CD8-positive, alpha-beta memory T cell (primary cell): Measurements from ENCODE around the gene PREX1. TPM values are rescaled to one million over a fixed set of nuclear protein-coding genes. Genes with fewer than 3 reads are reported as not detected.
A peak's percentile ranks its signal among the peaks of the same experiment; 100 is the strongest.

Source experiments
- CTCF ChIA-PET: fragments of 350-600 bp; sonication (Branson Sonifier 250); formaldehyde crosslinking; loops from one replicate; lab custom pipeline; 2021; ENCODE audit warnings: antibody characterized with exemption; lab: Charles Lee
- POLR2A ChIA-PET: fragments of 350-600 bp; sonication (Branson Sonifier 250); formaldehyde crosslinking; loops from one replicate; lab custom pipeline; 2021; ENCODE audit warnings: antibody characterized with exemption; lab: Charles Lee
- DNase-seq, 5 donors: peaks; one replicate each; pipeline versions ENCODE4 v3.0.0 to v3.0.0-alpha.2; 2020 to 2022; ENCODE audit warnings: mixed read lengths in 1 of 5
- H3K27ac ChIP-seq: one replicate; pipeline ENCODE4 v1.7.0; 2013; ENCODE audit warnings: low read depth, mild to moderate bottlenecking, low read length, moderate library complexity
- H3K27me3 ChIP-seq: 2 replicates; pipeline ENCODE4 v1.7.0; 2013; ENCODE audit warnings: low read length, mild to moderate bottlenecking; ENCODE audit not compliant: insufficient read depth, poor library complexity, severe bottlenecking
- H3K36me3 ChIP-seq: 2 replicates; pipeline ENCODE4 v1.7.0; 2013; ENCODE audit warnings: mild to moderate bottlenecking, low read length, moderate library complexity; ENCODE audit not compliant: insufficient read depth
- H3K4me1 ChIP-seq: 2 replicates; pipeline ENCODE4 v1.7.0; 2013; ENCODE audit warnings: mild to moderate bottlenecking, low read length, moderate library complexity; ENCODE audit not compliant: insufficient read depth
- H3K4me3 ChIP-seq: 2 replicates; pipeline ENCODE4 v1.7.0; 2013; ENCODE audit warnings: mild to moderate bottlenecking, low read length
- H3K9me3 ChIP-seq: 2 replicates; pipeline ENCODE4 v1.7.0; 2013; ENCODE audit warnings: mild to moderate bottlenecking, low read length
- H3K27ac Mint-ChIP-seq, 8 donors: one replicate each; pipeline ENCODE4 v1.8.0; 2020 to 2021; ENCODE audit warnings: mixed read lengths in 8 of 8, mild to moderate bottlenecking in 6 of 8, inconsistent platforms in 3 of 8, moderate library complexity in 3 of 8
- H3K27me3 Mint-ChIP-seq, 2 donors: one replicate each; pipeline ENCODE4 v1.8.0; 2020 to 2021; ENCODE audit warnings: mixed read lengths in 2 of 2, mild to moderate bottlenecking in 1 of 2, moderate library complexity in 1 of 2
- H3K36me3 Mint-ChIP-seq, 3 donors: one replicate each; pipeline ENCODE4 v1.8.0; 2020 to 2021; ENCODE audit warnings: mixed read lengths in 3 of 3, inconsistent platforms in 1 of 3, mild to moderate bottlenecking in 1 of 3
- H3K4me1 Mint-ChIP-seq, 3 donors: one replicate each; pipeline ENCODE4 v1.8.0; 2020 to 2021; ENCODE audit warnings: mixed read lengths in 3 of 3, inconsistent platforms in 1 of 3, mild to moderate bottlenecking in 1 of 3
- H3K4me3 Mint-ChIP-seq, 7 donors: one replicate each; pipeline ENCODE4 v1.8.0; 2020 to 2021; ENCODE audit warnings: mixed read lengths in 7 of 7, mild to moderate bottlenecking in 6 of 7, moderate library complexity in 4 of 7, inconsistent platforms in 2 of 7
- H3K9me3 Mint-ChIP-seq, 5 donors: one replicate each; pipeline ENCODE4 v1.8.0; 2020 to 2022; ENCODE audit warnings: mixed read lengths in 5 of 5, mild to moderate bottlenecking in 3 of 5, moderate library complexity in 2 of 5, inconsistent platforms in 1 of 5
- polyA plus RNA-seq: library from polyadenylated mRNA; unstranded; fragments of 300-500 nt; fragmentation: Illumina TruSeq; gene quantifications from one replicate; pipeline ENCODE4 v1.2.3, GENCODE V29; 2021
- total RNA-seq, 2 experiments: library from RNA; stranded (reverse); gene quantifications; one replicate each; pipeline ENCODE4 v1.2.3, GENCODE V29; 2021

PREX1 gene
- total and polyA plus RNA-seq, 3 experiments from 2014 or later, result 89.5 to 90.5 (median 90.0) TPM

- Mint-ChIP-seq H3K27ac (peak overlapping the region in 7 of 8 donors; percentile 32 to 78 (median 66)), H3K9me3 (peaks cover 0 to 10% (median 5%) of the 10 kb centered on the region in 5 donors), H3K36me3 (peaks cover 24 to 70% (median 32%) of the 10 kb centered on the region in 3 donors), H3K4me3 (peak overlapping the region in 2 of 7 donors; percentile 14 to 45), H3K4me1 (peaks cover 84 to 96% (median 94%) of the 10 kb centered on the region in 3 donors), H3K27me3 (peaks cover 0 to 3% of the 10 kb centered on the region in 2 donors)
- H3K9me3 ChIP-seq, result peaks cover 5% of the 10 kb centered on the region
- peaks cover 44% of the 10 kb centered on the region for H3K4me1 ChIP-seq
- H3K4me3 ChIP-seq, result no peak overlapping the region
- POLR2A ChIA-PET, result interaction anchor here (0.7 kb wide), 1 partner anchor 9 kb away, joined by 3 read pairs; no protein-coding TSS in a partner anchor
- no peak overlapping the region for H3K27ac ChIP-seq
- CTCF ChIA-PET, result interaction anchor here (0.9 kb wide), 1 partner anchor 148 kb away, joined by 3 read pairs; no protein-coding TSS in a partner anchor
- no peaks in the 10 kb centered on the region for H3K27me3 ChIP-seq
- H3K36me3 ChIP-seq, result no peaks in the 10 kb centered on the region
- DNase-seq, result no peak
These were observed 22.1 kb downstream of the PREX1 start for GRCh38 chr20:48805716-48806115.

- Histone ChIP-seq H3K27ac (no peak overlapping the region), H3K4me1 (peaks cover 44% of the 10 kb centered on the region), H3K27me3 (no peaks in the 10 kb centered on the region), H3K4me3 (no peak overlapping the region), H3K9me3 (peaks cover 5% of the 10 kb centered on the region), H3K36me3 (no peaks in the 10 kb centered on the region)
- peaks cover 0 to 10% (median 5%) of the 10 kb centered on the region in 5 donors for H3K9me3 Mint-ChIP-seq
- H3K36me3 Mint-ChIP-seq, result peaks cover 24 to 74% (median 32%) of the 10 kb centered on the region in 3 donors
- peak in 1 of 5 donors; percentile 22 for DNase-seq
- H3K27me3 Mint-ChIP-seq, result peaks cover 0 to 3% of the 10 kb centered on the region in 2 donors
- ChIA-PET POLR2A (interaction anchor here (0.6 kb wide), 1 partner anchor 63 kb away, joined by 3 read pairs; no protein-coding TSS in a partner anchor), CTCF (interaction anchor here (0.9 kb wide), 1 partner anchor 148 kb away, joined by 3 read pairs; no protein-coding TSS in a partner anchor)
- H3K4me3 Mint-ChIP-seq, result peak overlapping the region in 2 of 7 donors; percentile 10 to 61
- peak overlapping the region in 7 of 8 donors; percentile 27 to 84 (median 68) for H3K27ac Mint-ChIP-seq
- peaks cover 88 to 100% (median 98%) of the 10 kb centered on the region in 3 donors for H3K4me1 Mint-ChIP-seq
These were observed 22.5 kb downstream of the PREX1 start for GRCh38 chr20:48805286-48805685.

- peaks cover 5% of the 10 kb centered on the region for H3K9me3 ChIP-seq
- CTCF ChIA-PET, result no interaction called here
- POLR2A ChIA-PET, result interaction anchor here (0.6 kb wide), 1 partner anchor 64 kb away, joined by 3 read pairs; no protein-coding TSS in a partner anchor
- H3K36me3 Mint-ChIP-seq, result peaks cover 24 to 74% (median 32%) of the 10 kb centered on the region in 3 donors
- H3K27ac ChIP-seq, result no peak overlapping the region
- H3K4me1 Mint-ChIP-seq, result peaks cover 87 to 100% (median 98%) of the 10 kb centered on the region in 3 donors
- peak overlapping the region; percentile 43 to 99 (median 76) for H3K27ac Mint-ChIP-seq
- H3K4me3 ChIP-seq, result no peak overlapping the region
- H3K27me3 ChIP-seq, result no peaks in the 10 kb centered on the region
- H3K4me3 Mint-ChIP-seq, result peak overlapping the region in 2 of 7 donors; percentile 47 to 61
- peaks cover 45% of the 10 kb centered on the region for H3K4me1 ChIP-seq
- peaks cover 0 to 10% (median 5%) of the 10 kb centered on the region in 5 donors for H3K9me3 Mint-ChIP-seq
- H3K36me3 ChIP-seq, result no peaks in the 10 kb centered on the region
- peaks cover 0 to 3% of the 10 kb centered on the region in 2 donors for H3K27me3 Mint-ChIP-seq
- DNase-seq, result peak in 1 of 5 donors; percentile 39
These were observed 23.4 kb downstream of the PREX1 start for GRCh38 chr20:48804300-48804980.

DNA sequence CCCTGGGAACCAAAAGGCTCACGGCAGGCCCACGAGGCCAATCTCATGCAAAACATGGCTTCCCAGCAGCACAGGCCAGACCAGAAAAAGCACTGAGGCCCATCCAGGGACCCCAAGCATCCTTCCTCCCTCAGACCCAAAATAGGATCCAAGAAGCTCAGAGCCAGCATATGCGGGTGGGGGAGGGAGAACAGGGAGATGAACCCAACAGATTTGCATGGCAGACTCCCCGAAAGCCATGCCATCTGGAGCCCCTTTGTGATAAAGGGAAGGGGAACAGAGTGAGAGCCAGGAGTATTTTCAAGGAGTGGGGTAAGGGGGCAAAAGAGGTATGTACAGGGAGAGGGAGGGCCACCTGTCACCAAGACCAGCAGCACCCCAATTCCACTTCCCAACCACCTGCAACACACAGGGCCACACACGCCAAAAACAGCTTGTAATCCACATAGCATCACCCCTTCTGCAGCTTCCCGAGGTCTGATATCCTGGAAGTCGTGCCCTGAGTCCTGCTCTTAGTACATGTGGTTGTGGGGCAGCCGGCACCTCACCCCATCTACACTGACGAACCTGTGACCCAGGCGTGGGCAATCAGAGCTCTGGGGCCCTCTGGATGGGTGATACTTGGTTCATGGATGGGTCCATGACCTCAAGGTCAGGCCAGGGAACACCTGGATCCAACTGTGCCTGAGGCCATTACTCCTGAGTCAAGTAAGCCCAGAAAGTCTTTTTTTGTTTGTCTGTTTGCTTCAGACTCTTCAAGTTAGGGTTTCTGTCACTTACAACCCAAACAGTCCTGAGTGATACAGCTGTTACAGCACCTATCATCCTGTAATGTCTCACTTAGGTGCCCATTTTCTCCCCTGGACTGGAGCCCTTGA, 24.4 kb downstream of the PREX1 start:
- Histone ChIP-seq H3K27me3 (no peaks in the 10 kb centered on the region), H3K27ac (no peak overlapping the region), H3K36me3 (no peaks in the 10 kb centered on the region), H3K4me1 (peaks cover 46% of the 10 kb centered on the region), H3K9me3 (peaks cover 5% of the 10 kb centered on the region), H3K4me3 (no peak overlapping the region)
- POLR2A ChIA-PET, result no interaction called here
- H3K9me3 Mint-ChIP-seq, result peaks cover 0 to 7% (median 5%) of the 10 kb centered on the region in 5 donors
- H3K36me3 Mint-ChIP-seq, result peaks cover 20 to 66% (median 26%) of the 10 kb centered on the region in 3 donors
- peak in 1 of 5 donors; percentile 12 for DNase-seq
- H3K27me3 Mint-ChIP-seq, result peaks cover 0 to 3% of the 10 kb centered on the region in 2 donors
- CTCF ChIA-PET, result interaction anchor here (1.2 kb wide), 1 partner anchor 146 kb away, joined by 3 read pairs; no protein-coding TSS in a partner anchor
- H3K4me1 Mint-ChIP-seq, result peaks cover 87 to 100% (median 98%) of the 10 kb centered on the region in 3 donors
- peak overlapping the region in 1 of 7 donors; percentile 72 for H3K4me3 Mint-ChIP-seq
- peak overlapping the region in 6 of 8 donors; percentile 33 to 87 (median 63) for H3K27ac Mint-ChIP-seq

GRCh38 chr20:48802647-48803046, 25.2 kb downstream of the PREX1 start:
- no peak overlapping the region for H3K4me3 ChIP-seq
- H3K4me1 ChIP-seq, result peaks cover 53% of the 10 kb centered on the region
- no peak for DNase-seq
- peaks cover 90 to 100% (median 100%) of the 10 kb centered on the region in 3 donors for H3K4me1 Mint-ChIP-seq
- H3K27me3 ChIP-seq, result no peaks in the 10 kb centered on the region
- peaks cover 0 to 5% of the 10 kb centered on the region in 2 donors for H3K27me3 Mint-ChIP-seq
- peaks cover 5% of the 10 kb centered on the region for H3K9me3 ChIP-seq
- POLR2A ChIA-PET, result no interaction called here
- no peaks in the 10 kb centered on the region for H3K36me3 ChIP-seq
- H3K36me3 Mint-ChIP-seq, result peaks cover 20 to 64% (median 24%) of the 10 kb centered on the region in 3 donors
- peak overlapping the region in 3 of 7 donors; percentile 19 to 60 (median 40) for H3K4me3 Mint-ChIP-seq
- H3K9me3 Mint-ChIP-seq, result peaks cover 0 to 7% (median 5%) of the 10 kb centered on the region in 5 donors
- CTCF ChIA-PET, result interaction anchor here (1.2 kb wide), 1 partner anchor 145 kb away, joined by 3 read pairs; no protein-coding TSS in a partner anchor
- peak overlapping the region in 7 of 8 donors; percentile 43 to 92 (median 83) for H3K27ac Mint-ChIP-seq
- H3K27ac ChIP-seq, result no peak overlapping the region

DNA sequence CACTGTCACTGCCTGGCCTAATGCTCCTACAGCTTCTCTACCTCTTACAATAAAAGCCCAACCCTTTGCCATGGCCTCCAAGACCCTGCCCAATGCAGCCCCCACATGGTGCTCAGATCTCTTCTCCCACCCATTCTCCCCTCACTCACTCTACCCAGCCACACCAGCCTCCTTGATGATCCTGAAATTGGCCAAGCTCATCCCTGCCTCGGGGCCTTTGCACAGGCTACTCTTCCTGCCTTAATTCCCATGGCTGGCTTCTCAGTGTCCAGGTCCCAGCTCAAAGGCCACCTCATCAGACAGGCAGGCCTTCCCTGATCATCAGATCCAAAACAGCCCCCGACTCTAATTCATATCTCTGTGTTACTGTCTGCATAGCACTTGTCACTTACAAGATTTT, 25.6 kb downstream of the PREX1 start:
- peaks cover 18 to 60% (median 20%) of the 10 kb centered on the region in 3 donors for H3K36me3 Mint-ChIP-seq
- H3K27me3 ChIP-seq, result no peaks in the 10 kb centered on the region
- no peak overlapping the region for H3K4me3 ChIP-seq
- H3K4me1 Mint-ChIP-seq, result peaks cover 90 to 100% (median 100%) of the 10 kb centered on the region in 3 donors
- H3K9me3 ChIP-seq, result peaks cover 2% of the 10 kb centered on the region
- H3K36me3 ChIP-seq, result no peaks in the 10 kb centered on the region
- H3K9me3 Mint-ChIP-seq, result peaks cover 0 to 6% (median 2%) of the 10 kb centered on the region in 5 donors
- ChIA-PET CTCF (interaction anchor here (0.6 to 1.2 kb wide), 2 partner anchors 51 to 145 kb away, joined by 3 read pairs; no protein-coding TSS in a partner anchor), POLR2A (no interaction called here)
- no peak for DNase-seq
- H3K27ac Mint-ChIP-seq, result peak overlapping the region; percentile 28 to 92 (median 70)
- no peak overlapping the region for H3K27ac ChIP-seq
- H3K27me3 Mint-ChIP-seq, result peaks cover 0 to 5% of the 10 kb centered on the region in 2 donors
- H3K4me3 Mint-ChIP-seq, result peak overlapping the region in 4 of 7 donors; percentile 19 to 86 (median 50)
- peaks cover 58% of the 10 kb centered on the region for H3K4me1 ChIP-seq

DNA sequence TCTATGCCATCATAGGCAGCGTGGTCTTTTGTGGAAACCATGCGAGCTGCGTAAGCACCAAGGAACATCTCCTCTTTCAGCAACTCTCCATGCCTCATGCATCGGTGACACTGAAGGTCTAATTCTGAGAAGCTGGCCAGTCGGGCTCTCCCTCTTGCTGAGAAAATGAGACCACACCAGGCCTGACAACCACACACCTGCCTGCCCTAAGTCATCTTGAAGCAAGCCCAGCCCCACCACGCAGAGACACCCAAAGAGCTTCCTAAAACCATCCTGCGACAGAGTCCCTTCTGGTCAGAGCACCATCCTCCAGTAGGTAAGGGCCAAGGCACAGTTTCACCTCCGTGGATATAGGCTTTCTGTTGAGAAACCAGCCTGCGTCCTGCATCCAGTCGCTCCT, 26.6 kb downstream of the PREX1 start:
- peaks cover 10 to 51% (median 10%) of the 10 kb centered on the region in 3 donors for H3K36me3 Mint-ChIP-seq
- no peaks in the 10 kb centered on the region for H3K36me3 ChIP-seq
- H3K27ac Mint-ChIP-seq, result peak overlapping the region in 7 of 8 donors; percentile 51 to 92 (median 85)
- DNase-seq, result no peak
- no peaks in the 10 kb centered on the region for H3K9me3 Mint-ChIP-seq
- no peaks in the 10 kb centered on the region for H3K27me3 ChIP-seq
- peaks cover 86 to 98% (median 96%) of the 10 kb centered on the region in 3 donors for H3K4me1 Mint-ChIP-seq
- peak overlapping the region in 6 of 7 donors; percentile 14 to 86 (median 23) for H3K4me3 Mint-ChIP-seq
- no peak overlapping the region for H3K27ac ChIP-seq
- H3K9me3 ChIP-seq, result no peaks in the 10 kb centered on the region
- no peak overlapping the region for H3K4me3 ChIP-seq
- ChIA-PET POLR2A (no interaction called here), CTCF (no interaction called here)
- peaks cover 58% of the 10 kb centered on the region for H3K4me1 ChIP-seq
- peaks cover 0 to 5% of the 10 kb centered on the region in 2 donors for H3K27me3 Mint-ChIP-seq
